Loucy (cell line): ENCODE data around the gene ASCC1.

Experiments
- H2AFZ ChIP-seq: fragments of 200-600 bp; sonication (generic); 2 replicates; pipeline ENCODE4 v1.6.0; 2016; ENCODE audit warnings: antibody characterized with exemption, mild to moderate bottlenecking, low read length, moderate library complexity
- H3F3A ChIP-seq: fragments of 200-600 bp; 2 replicates; pipeline ENCODE4 v1.6.0; 2016; ENCODE audit warnings: antibody characterized with exemption, low read depth, mild to moderate bottlenecking
- H3K27me3 ChIP-seq: fragments of 200-600 bp; sonication (generic); 2 replicates; pipeline ENCODE4 v1.6.1; 2014; ENCODE audit warnings: low read length, mild to moderate bottlenecking; ENCODE audit not compliant: insufficient read depth, poor library complexity, severe bottlenecking
- H3K36me3 ChIP-seq: fragments of 200-600 bp; sonication (generic); 2 replicates; pipeline ENCODE4 v1.6.1; 2016; ENCODE audit warnings: low read length; ENCODE audit not compliant: insufficient read depth
- H3K4me1 ChIP-seq: fragments of 200-600 bp; sonication (generic); 2 replicates; pipeline ENCODE4 v1.5.1; 2014; ENCODE audit warnings: low read length, mild to moderate bottlenecking; ENCODE audit not compliant: insufficient read depth, poor library complexity, severe bottlenecking
- H3K4me2 ChIP-seq: fragments of 200-600 bp; sonication (generic); 2 replicates; pipeline ENCODE4 v1.6.0; 2014; ENCODE audit warnings: antibody characterized with exemption, low read length, low read depth, mild to moderate bottlenecking; ENCODE audit not compliant: poor library complexity, severe bottlenecking
- H3K4me3 ChIP-seq: fragments of 200-600 bp; sonication (generic); 2 replicates; pipeline ENCODE4 v1.5.1; 2014; ENCODE audit warnings: low read length, mild to moderate bottlenecking, mixed read lengths; ENCODE audit not compliant: poor library complexity, severe bottlenecking
- H3K79me2 ChIP-seq: fragments of 200-600 bp; sonication (generic); 2 replicates; pipeline ENCODE4 v1.6.1; 2014; ENCODE audit warnings: low read length; ENCODE audit not compliant: insufficient read depth
- H3K9ac ChIP-seq: fragments of 200-600 bp; sonication (generic); 2 replicates; pipeline ENCODE4 v1.6.0; 2014; ENCODE audit warnings: mild to moderate bottlenecking, low read depth, low read length, moderate library complexity; ENCODE audit not compliant: poor library complexity, severe bottlenecking
- H3K9me2 ChIP-seq: fragments of 200-600 bp; sonication (generic); replicated peaks from 2 replicates; pipeline ENCODE4 v1.6.1; 2016; ENCODE audit warnings: low read depth, low read length, mixed read lengths
- H3K9me3 ChIP-seq: fragments of 200-600 bp; sonication (generic); 2 replicates; pipeline ENCODE4 v1.6.1; 2014; ENCODE audit warnings: mild to moderate bottlenecking, antibody characterized with exemption, low read length, low read depth; ENCODE audit not compliant: insufficient read depth
- H4K20me1 ChIP-seq: fragments of 200-600 bp; sonication (generic); 2 replicates; pipeline ENCODE4 v1.6.0; 2014; ENCODE audit warnings: antibody characterized with exemption, low read length, mild to moderate bottlenecking; ENCODE audit not compliant: insufficient read depth, poor library complexity, severe bottlenecking
- EZH2phosphoT487 ChIP-seq: fragments of 200-600 bp; IDR thresholded peaks from 2 replicates; pipeline ENCODE4 v1.6.1; 2018; ENCODE audit warnings: antibody characterized with exemption, mild to moderate bottlenecking, moderate library complexity, borderline replicate concordance
- TF ChIP-seq, protein P1 (sequence below): fragments of 200-600 bp; sonication (generic); conservative IDR thresholded peaks from 2 replicates; pipeline ENCODE4 v1.5.1; 2014; ENCODE audit warnings: mild to moderate bottlenecking, antibody characterized with exemption, low read length

Gene ASCC1

DNA sequence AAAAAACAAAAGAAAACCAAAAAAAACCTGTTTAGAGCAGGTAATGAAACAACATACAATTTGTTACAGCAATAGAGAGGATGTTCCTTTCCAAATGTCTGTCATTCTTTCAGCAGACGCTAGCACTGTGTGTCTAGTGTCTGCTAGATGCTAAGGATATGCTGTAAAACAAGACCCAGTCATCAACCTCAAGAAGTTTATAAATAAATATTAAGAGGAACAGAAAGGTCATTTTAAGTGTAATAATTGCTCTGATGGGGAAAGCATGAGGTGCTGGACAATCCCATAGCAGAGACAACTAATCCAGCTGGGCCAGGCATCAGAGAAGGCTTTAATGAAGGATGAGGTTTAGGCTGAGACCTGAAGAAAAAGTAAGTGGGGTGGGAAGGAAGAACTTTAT is 23.3 kb upstream of the ASCC1 start:
- Histone ChIP-seq H3K79me2 (no peaks in the 10 kb centered on the region), H3K36me3 (peaks cover 14% of the 10 kb centered on the region), H3K4me1 (peaks cover 15% of the 10 kb centered on the region), H3K9me3 (no peaks in the 10 kb centered on the region), H2AFZ (no peak overlapping the region), H3K4me3 (no peak overlapping the region), H4K20me1 (no peaks in the 10 kb centered on the region), H3F3A (no peaks in the 10 kb centered on the region), H3K27me3 (no peaks in the 10 kb centered on the region), H3K9me2 (no peaks in the 10 kb centered on the region), H3K9ac (no peak overlapping the region), H3K4me2 (no peak overlapping the region)
- no peak for TF ChIP-seq EZH2phosphoT487
- TF ChIP-seq, protein P1, sequence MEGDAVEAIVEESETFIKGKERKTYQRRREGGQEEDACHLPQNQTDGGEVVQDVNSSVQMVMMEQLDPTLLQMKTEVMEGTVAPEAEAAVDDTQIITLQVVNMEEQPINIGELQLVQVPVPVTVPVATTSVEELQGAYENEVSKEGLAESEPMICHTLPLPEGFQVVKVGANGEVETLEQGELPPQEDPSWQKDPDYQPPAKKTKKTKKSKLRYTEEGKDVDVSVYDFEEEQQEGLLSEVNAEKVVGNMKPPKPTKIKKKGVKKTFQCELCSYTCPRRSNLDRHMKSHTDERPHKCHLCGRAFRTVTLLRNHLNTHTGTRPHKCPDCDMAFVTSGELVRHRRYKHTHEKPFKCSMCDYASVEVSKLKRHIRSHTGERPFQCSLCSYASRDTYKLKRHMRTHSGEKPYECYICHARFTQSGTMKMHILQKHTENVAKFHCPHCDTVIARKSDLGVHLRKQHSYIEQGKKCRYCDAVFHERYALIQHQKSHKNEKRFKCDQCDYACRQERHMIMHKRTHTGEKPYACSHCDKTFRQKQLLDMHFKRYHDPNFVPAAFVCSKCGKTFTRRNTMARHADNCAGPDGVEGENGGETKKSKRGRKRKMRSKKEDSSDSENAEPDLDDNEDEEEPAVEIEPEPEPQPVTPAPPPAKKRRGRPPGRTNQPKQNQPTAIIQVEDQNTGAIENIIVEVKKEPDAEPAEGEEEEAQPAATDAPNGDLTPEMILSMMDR: no peak

DNA sequence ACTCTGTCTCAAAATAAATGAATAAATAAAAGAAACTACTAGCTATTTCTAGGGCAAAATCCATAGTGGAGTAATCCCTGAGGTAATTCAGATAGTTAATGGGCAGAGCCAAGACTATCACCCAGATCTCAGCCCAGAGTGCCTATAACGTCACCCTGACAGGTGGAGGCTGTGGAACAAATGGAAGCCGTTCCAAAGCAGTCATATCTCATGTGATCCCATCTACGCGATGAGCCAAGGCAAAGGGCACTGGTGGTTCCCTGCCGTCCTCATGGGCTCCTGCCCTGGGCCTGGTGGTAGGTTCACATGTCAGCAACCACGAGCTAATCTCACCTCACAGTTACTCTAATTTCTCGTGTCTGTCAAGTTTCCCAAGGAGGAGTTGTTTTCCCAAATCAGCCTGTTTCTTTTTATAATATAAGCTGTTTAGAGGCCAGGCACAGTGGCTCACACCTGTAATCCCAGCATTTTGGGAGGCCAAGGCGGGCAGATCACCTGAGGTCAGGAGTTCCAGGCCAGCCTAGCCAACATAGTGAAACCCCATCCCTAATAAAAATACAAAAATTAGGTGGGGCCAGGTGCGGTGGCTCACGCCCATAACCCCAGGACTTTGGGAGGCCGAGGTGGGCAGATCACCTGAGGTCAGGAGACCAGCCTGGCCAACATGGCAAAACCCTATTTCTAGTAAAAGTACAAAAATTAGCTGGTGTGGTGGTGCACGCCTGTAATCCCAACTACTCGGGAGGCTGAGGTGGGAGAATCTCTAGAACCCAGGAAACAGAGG is 22.5 kb upstream of the ASCC1 start:
- H3F3A ChIP-seq: no peaks in the 10 kb centered on the region
- peaks cover 20% of the 10 kb centered on the region for H3K36me3 ChIP-seq
- H3K4me3 ChIP-seq: no peak overlapping the region
- H3K9ac ChIP-seq: no peak overlapping the region
- no peaks in the 10 kb centered on the region for H4K20me1 ChIP-seq
- no peaks in the 10 kb centered on the region for H3K79me2 ChIP-seq
- H3K9me2 ChIP-seq: no peaks in the 10 kb centered on the region
- TF ChIP-seq EZH2phosphoT487: no peak
- TF ChIP-seq, protein P1: no peak
- no peaks in the 10 kb centered on the region for H3K27me3 ChIP-seq
- H3K4me2 ChIP-seq: no peak overlapping the region
- H3K9me3 ChIP-seq: no peaks in the 10 kb centered on the region
- H2AFZ ChIP-seq: no peak overlapping the region
- H3K4me1 ChIP-seq: peaks cover 8% of the 10 kb centered on the region

DNA sequence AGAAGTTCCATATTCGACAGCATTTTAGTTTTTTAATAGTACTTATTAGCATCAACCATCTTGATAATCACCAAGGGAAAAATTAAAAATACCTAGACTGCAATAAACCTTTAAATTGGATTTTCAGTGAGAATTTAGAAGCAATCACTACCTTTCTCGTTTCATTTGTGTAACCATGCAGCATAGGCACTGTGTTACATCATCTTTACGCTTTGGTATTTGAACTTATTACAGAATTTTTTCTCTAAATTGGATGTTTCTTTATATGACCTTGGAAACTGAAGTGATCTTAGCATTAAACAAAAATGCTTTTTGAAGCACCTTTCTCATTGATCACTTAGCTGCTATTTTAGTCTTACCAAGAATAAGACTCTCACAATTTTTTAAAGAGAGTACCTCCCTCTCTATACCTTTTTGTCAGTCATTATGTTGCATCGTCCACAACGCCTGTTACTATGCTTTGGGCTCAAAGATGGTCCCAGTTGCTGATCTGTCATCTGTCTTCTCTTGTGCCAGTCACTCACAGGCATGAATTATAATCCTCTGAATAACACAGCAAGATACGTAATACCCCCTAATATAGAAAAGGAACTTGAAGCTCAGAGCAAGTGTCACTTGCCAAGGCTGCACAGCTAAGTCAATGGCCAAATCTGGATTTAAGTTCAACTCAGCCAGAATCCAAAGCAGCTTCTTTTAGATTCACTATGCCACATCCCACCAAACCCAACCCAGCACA is 19.6 kb upstream of the ASCC1 start:
- Histone ChIP-seq H3K9ac (no peak overlapping the region), H3K79me2 (peaks cover under 1% of the 10 kb centered on the region; the same call in 1 of the 2 replicates), H3K9me3 (no peaks in the 10 kb centered on the region), H3K4me1 (peaks cover 3% of the 10 kb centered on the region), H4K20me1 (no peaks in the 10 kb centered on the region), H3K4me2 (no peak overlapping the region), H2AFZ (no peak overlapping the region), H3K4me3 (no peak overlapping the region), H3K36me3 (peaks cover 32% of the 10 kb centered on the region), H3K9me2 (no peaks in the 10 kb centered on the region), H3F3A (no peaks in the 10 kb centered on the region), H3K27me3 (no peaks in the 10 kb centered on the region)
- TF ChIP-seq, protein P1: no peak
- no peak for TF ChIP-seq EZH2phosphoT487
